Esophagus squamous epithelium (tissue), 5 donors: ENCODE results near the gene ALDH1L1. TPM values are rescaled to one million over a fixed set of nuclear protein-coding genes. Genes with fewer than 3 reads are reported as not detected.
A peak's percentile ranks its signal among the peaks of the same experiment; 100 is the strongest.

Source experiments
- DNase-seq: peaks from one replicate; lab custom pipeline; 2025; lab: John Stamatoyannopoulos, UW
- H3K27ac ChIP-seq, 4 donors: fragments of 200-600 bp; sonication (generic); one replicate each; pipeline ENCODE4 v1.5.1; 2016 to 2019; ENCODE audit warnings: mild to moderate bottlenecking in 1 of 4
- H3K27me3 ChIP-seq, 4 donors: fragments of 200-600 bp; sonication (generic); 1 replicate in 3 of 4; 2 replicates in 1 of 4; pipeline versions ENCODE4 v1.5.1 to v1.6.0; 2017 to 2021; ENCODE audit warnings: antibody characterized with exemption in 1 of 4
- H3K36me3 ChIP-seq, 3 donors: fragments of 200-600 bp; sonication (generic); one replicate each; pipeline ENCODE4 v1.5.1; 2016 to 2019
- H3K4me1 ChIP-seq, 3 donors: fragments of 200-600 bp; sonication (generic); one replicate each; pipeline ENCODE4 v1.5.1; 2017 to 2019
- H3K4me3 ChIP-seq, 4 donors: fragments of 200-600 bp; sonication (generic); 1 replicate in 3 of 4; 2 replicates in 1 of 4; pipeline ENCODE4 v1.5.1; 2016 to 2019; ENCODE audit warnings: mild to moderate bottlenecking in 2 of 4, moderate library complexity in 1 of 4
- H3K9me3 ChIP-seq, 3 donors: fragments of 200-600 bp; sonication (generic); one replicate each; pipeline ENCODE4 v1.5.1; 2016 to 2019
- CTCF ChIP-seq, 6 experiments: fragments of 450-650 bp in 4 of 6; fragments of 200-600 bp in 2 of 6; sonication (generic) in 2 of 6; IDR thresholded peaks; one replicate each; pipeline ENCODE4 v1.5.1; 2016 to 2019; ENCODE audit warnings: antibody characterized with exemption in 6 of 6, mild to moderate bottlenecking in 4 of 6, moderate library complexity in 4 of 6
- POLR2A ChIP-seq, 4 donors: fragments of 450-650 bp; IDR thresholded peaks; one replicate each; pipeline ENCODE4 v1.6.1; 2017; ENCODE audit warnings: antibody characterized with exemption in 4 of 4, mild to moderate bottlenecking in 4 of 4, moderate library complexity in 3 of 4
- WGBS, 2 donors: methylation state at CpG; one replicate each; pipeline ENCODE4 v1.1.5; 2018; 5-methylcytosine and 5-hydroxymethylcytosine counted together
- intact Hi-C: fragments of 100-400 bp; cut with DNase I; formaldehyde crosslinking; loops from one replicate; pipeline ENCODE4 v1.15.0; 2022
- total RNA-seq, 4 donors: library from RNA; depleted of rRNA; stranded (reverse); fragments of >200 nt; gene quantifications; one replicate each; pipeline ENCODE4 v1.1.0, GENCODE V29; 2016
- donor health status: DM: yes; HTN: yes; CAD: no.

ALDH1L1 gene
- total RNA-seq, 4 donors from 2014 or later, result 1.6 to 19.3 (median 4.4) TPM

DNA sequence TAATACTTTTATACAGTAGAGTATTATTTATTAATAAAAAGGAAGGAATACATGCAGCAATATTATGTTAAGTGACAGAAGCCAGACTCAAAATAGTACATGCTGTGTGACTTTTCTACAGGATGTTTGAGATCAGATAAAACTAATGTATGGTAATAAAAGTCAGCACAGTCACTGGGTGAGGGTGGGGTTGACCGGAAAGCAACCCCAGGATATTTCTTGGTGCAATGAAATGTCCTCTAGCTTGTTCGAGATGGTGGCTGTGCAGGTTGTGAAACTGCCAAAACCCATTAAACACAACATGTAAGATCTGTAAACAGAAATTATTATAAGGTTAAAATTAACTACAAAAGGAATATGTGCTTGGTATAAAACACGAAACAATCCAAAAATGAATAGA is 20.8 kb upstream of the ALDH1L1 start:
- no peak for DNase-seq
- Histone ChIP-seq H3K9me3 (no peaks in the 10 kb centered on the region), H3K4me3 (no peak overlapping the region), H3K27me3 (peaks cover 0 to 8% (median 0%) of the 10 kb centered on the region in 4 donors), H3K36me3 (no peaks in the 10 kb centered on the region), H3K27ac (no peak overlapping the region), H3K4me1 (peaks cover 0 to 4% (median 0%) of the 10 kb centered on the region in 3 donors)
- intact Hi-C loops, result no loop called here
- 64 to 72% methylated on average over 3 of the region's 3 CpGs for WGBS, 2 donors
- TF ChIP-seq CTCF (IDR thresholded peaks at IDR 0.05) (no peak), POLR2A (IDR thresholded peaks at IDR 0.05) (no peak)

GRCh38 chr3:126200534-126200933 is 20.1 kb upstream of the ALDH1L1 start:
- Histone ChIP-seq H3K9me3 (no peaks in the 10 kb centered on the region), H3K4me3 (no peak overlapping the region), H3K27me3 (peaks cover 0 to 7% (median 0%) of the 10 kb centered on the region in 4 donors), H3K4me1 (no peaks in the 10 kb centered on the region), H3K27ac (no peak overlapping the region), H3K36me3 (no peaks in the 10 kb centered on the region)
- intact Hi-C loops, result no loop called here
- WGBS, 2 donors, result 71 to 77% methylated on average over 3 of the region's 3 CpGs
- DNase-seq, result no peak
- TF ChIP-seq CTCF (IDR thresholded peaks at IDR 0.05), result no peak
- no peak for TF ChIP-seq POLR2A (IDR thresholded peaks at IDR 0.05)

GRCh38 chr3:126199256-126199655 is 18.9 kb upstream of the ALDH1L1 start:
- Histone ChIP-seq H3K27ac (no peak overlapping the region), H3K9me3 (peaks cover 0 to 5% (median 0%) of the 10 kb centered on the region in 3 donors), H3K36me3 (no peaks in the 10 kb centered on the region), H3K4me3 (no peak overlapping the region), H3K27me3 (no peaks in the 10 kb centered on the region), H3K4me1 (no peaks in the 10 kb centered on the region)
- no peak for TF ChIP-seq POLR2A (IDR thresholded peaks at IDR 0.05)
- WGBS, 2 donors, result 70 to 71% methylated on average over 2 of the region's 2 CpGs
- intact Hi-C loops, result no loop called here
- no peak for DNase-seq

- no peaks in the 10 kb centered on the region for H3K4me1 ChIP-seq
- no peak overlapping the region for H3K27ac ChIP-seq
- DNase-seq, result no peak
- intact Hi-C loops, result no loop called here
- TF ChIP-seq CTCF (IDR thresholded peaks at IDR 0.05) (peak; percentile 30 to 76 (median 64)), POLR2A (IDR thresholded peaks at IDR 0.05) (no peak)
- no peaks in the 10 kb centered on the region for H3K36me3 ChIP-seq
- H3K27me3 ChIP-seq, result no peaks in the 10 kb centered on the region
- no peak overlapping the region for H3K4me3 ChIP-seq
- peaks cover 0 to 5% (median 0%) of the 10 kb centered on the region in 3 donors for H3K9me3 ChIP-seq
- 42 to 54% methylated on average over 5 to 6 of the region's 7 CpGs for WGBS, 2 donors
These were observed 17.6 kb upstream of the ALDH1L1 start for GRCh38 chr3:126197854-126198584.

DNA sequence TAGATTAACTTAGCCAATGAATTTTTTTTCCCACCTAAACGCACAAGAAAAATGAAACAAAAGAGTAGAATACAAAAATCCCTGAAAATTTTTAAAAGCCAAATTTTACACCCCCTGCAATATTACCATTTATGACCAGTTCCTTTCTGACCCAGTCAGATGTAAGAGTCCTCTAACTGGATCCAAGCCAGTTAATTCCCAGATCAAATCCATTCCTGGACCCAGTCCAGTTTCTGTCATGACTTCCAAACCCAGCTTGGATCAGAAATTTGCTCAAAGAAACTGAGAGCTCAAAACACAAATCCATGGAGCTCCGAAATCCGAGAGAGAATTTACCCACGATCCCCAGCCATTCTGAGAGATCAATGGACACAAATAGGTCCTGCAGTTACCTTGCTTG is 17.0 kb upstream of the ALDH1L1 start:
- Histone ChIP-seq H3K36me3 (no peaks in the 10 kb centered on the region), H3K4me3 (no peak overlapping the region), H3K27ac (no peak overlapping the region), H3K9me3 (peaks cover 0 to 5% (median 0%) of the 10 kb centered on the region in 3 donors), H3K27me3 (no peaks in the 10 kb centered on the region), H3K4me1 (no peaks in the 10 kb centered on the region)
- TF ChIP-seq CTCF (IDR thresholded peaks at IDR 0.05) (no peak), POLR2A (IDR thresholded peaks at IDR 0.05) (no peak)
- intact Hi-C loops, result no loop called here
- 80 to 86% methylated on average over 1 to 4 of the region's 4 CpGs for WGBS, 2 donors
- DNase-seq, result no peak
